Measurements from ENCODE around the gene CD300H. TPM values are rescaled to one million over a fixed set of nuclear protein-coding genes. Genes with fewer than 3 reads are reported as not detected.

The CD300H gene
- total RNA-seq, 1 donor from 2014 or later, result not detected

GRCh38 chr17:74527081-74527480 lies 40.2 kb downstream of the CD300H start:
- no peak for TF ChIP-seq CTCF (conservative IDR thresholded peaks at IDR 0.05; ENCODE audit: low read depth, low read length)
- H3K4me3 ChIP-seq (ENCODE audit: low read depth, low read length), result no peak overlapping the region

GRCh38 chr17:74526681-74527080 lies 40.6 kb downstream of the CD300H start:
- DNase-seq (ENCODE audit: low read depth), result no peak
- no peak overlapping the region for H3K4me3 ChIP-seq (ENCODE audit: low read depth, low read length)
- TF ChIP-seq CTCF (conservative IDR thresholded peaks at IDR 0.05; ENCODE audit: low read depth, low read length), result no peak

More at GRCh38 chr17:74527081-74527480, 40.2 kb downstream of the CD300H start:
- DNase-seq (ENCODE audit: low read depth), result no peak

GRCh38 chr17:74525781-74526288 lies 41.5 kb downstream of the CD300H start:
- TF ChIP-seq CTCF (conservative IDR thresholded peaks at IDR 0.05; ENCODE audit: low read depth, low read length), result no peak
- DNase-seq (ENCODE audit: low read depth), result no peak
- H3K4me3 ChIP-seq (ENCODE audit: low read depth, low read length), result no peak overlapping the region

GRCh38 chr17:74525465-74525725 lies 41.9 kb downstream of the CD300H start:
- no peak for DNase-seq (ENCODE audit: low read depth)
- H3K4me3 ChIP-seq (ENCODE audit: low read depth, low read length), result no peak overlapping the region
- no peak for TF ChIP-seq CTCF (conservative IDR thresholded peaks at IDR 0.05; ENCODE audit: low read depth, low read length)

- no peak overlapping the region for H3K4me3 ChIP-seq (ENCODE audit: low read depth, low read length)
- DNase-seq (ENCODE audit: low read depth), result no peak
- no peak for TF ChIP-seq CTCF (conservative IDR thresholded peaks at IDR 0.05; ENCODE audit: low read depth, low read length)
Observed at GRCh38 chr17:74524653-74525464, 42.5 kb downstream of the CD300H start.

GRCh38 chr17:74523308-74523707 lies 44.0 kb downstream of the CD300H start:
- H3K4me3 ChIP-seq (ENCODE audit: low read depth, low read length), result no peak overlapping the region
- no peak for TF ChIP-seq CTCF (conservative IDR thresholded peaks at IDR 0.05; ENCODE audit: low read depth, low read length)
- DNase-seq (ENCODE audit: low read depth), result no peak

All from epithelial cell of proximal tubule (primary cell).